T-helper 22 cell (primary cell): ENCODE measurements around the gene AKR1A1.
A peak's percentile ranks its signal among the peaks of the same experiment; 100 is the strongest.
"Not testable (repeated sequence)": the region's sequence is repeated elsewhere in the genome, so short reads cannot be mapped to it uniquely, and the experiment has no call there.

ENCODE experiments used
- DNase-seq: peaks from one replicate; pipeline ENCODE4 v3.0.0-alpha.2; 2020; ENCODE audit warnings: low read depth

AKR1A1 gene

GRCh38 chr1:45523975-45524374 is 26.7 kb upstream of the AKR1A1 start:
- DNase-seq: not testable (repeated sequence)

DNA sequence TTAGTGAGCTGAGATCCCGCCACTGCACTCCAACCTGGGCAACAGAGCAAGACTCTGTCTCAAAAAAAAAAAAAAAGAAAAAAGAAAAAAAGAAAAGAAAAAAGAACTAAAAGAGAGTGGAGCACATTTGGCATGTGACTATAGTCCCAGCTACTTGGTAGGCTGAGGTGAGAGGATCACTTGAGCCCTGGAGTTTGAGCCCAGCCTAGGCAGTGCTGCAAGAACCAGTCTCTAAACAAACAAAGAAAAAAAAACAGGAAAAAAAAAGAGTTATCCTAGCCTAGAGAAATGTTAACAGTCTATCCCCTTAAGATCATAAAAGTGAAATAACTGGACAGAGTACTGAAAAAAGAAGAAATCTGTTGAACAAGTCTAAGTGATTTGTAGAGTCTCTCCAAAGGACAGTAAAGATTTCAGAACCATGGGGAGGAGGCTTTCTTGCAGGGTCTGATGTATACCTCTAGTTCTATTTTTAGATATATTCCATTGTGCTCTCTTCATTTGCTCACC is 24.4 kb upstream of the AKR1A1 start:
- no peak for DNase-seq

GRCh38 chr1:45530632-45531135 is 19.9 kb upstream of the AKR1A1 start:
- DNase-seq: no peak

DNA sequence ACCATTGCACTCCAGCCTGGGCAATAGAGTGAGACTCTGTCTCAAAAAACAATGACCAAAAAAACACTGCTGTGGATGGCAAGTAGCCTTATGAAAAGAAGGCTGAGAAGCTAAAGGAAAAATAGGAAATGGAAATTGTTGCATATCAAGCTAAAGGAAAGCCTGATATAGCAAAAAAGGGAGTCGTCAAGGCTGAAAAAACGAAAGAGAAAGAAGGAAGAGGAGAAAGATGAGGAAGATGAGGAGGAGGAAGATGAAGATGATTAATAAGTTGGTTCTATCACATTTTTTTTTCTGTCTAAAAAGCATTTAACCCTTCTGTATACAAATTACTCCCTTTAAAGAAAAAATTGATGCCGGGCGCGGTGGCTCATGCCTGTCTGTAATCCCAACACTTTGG is 18.8 kb upstream of the AKR1A1 start:
- DNase-seq: no peak

GRCh38 chr1:45535988-45536766 is 14.4 kb upstream of the AKR1A1 start:
- no peak for DNase-seq

GRCh38 chr1:45536886-45537285 is 13.7 kb upstream of the AKR1A1 start:
- DNase-seq: no peak

GRCh38 chr1:45541193-45541592 is 9.4 kb upstream of the AKR1A1 start:
- no peak for DNase-seq

GRCh38 chr1:45542591-45542990 is 8.0 kb upstream of the AKR1A1 start:
- no peak for DNase-seq

DNA sequence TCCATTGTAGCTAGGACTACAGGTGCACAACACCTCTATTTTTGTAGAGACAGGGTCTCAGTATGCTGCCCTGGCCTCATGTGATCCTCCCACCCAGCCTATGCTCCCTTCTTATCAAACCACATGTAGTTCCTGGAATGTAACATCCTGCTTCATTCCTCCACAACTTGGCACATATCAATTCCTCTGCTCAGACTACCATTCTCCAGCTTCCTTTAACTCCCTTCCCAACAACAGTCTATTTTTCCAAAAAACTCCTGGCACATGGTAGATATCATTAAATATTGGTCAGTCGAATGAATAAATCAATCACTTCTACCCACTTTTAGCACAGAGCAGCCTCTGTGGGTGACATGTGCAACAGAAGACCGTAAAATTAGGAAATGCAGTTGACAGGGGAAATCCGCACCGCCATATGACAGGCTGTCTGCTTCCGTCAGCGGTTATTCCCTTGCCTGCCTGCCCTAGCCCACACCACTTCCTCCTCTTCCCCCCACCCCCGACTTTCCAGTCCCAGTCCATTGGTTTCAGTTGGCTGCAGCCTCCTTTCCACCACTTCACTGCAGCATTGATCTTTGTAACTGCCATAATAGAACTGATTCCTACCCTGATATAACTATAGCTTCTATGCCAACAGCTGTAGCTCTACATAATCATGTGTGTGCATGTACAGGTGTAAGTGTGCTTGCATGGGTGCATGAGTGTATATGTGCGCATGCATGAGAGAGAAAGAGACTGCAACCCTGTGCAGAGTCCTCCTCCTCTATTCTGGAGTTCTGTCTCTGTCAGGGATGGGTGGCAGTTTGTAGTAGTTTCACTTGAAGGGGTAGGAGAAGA is 6.8 kb upstream of the AKR1A1 start:
- peak; percentile 79 for DNase-seq

DNA sequence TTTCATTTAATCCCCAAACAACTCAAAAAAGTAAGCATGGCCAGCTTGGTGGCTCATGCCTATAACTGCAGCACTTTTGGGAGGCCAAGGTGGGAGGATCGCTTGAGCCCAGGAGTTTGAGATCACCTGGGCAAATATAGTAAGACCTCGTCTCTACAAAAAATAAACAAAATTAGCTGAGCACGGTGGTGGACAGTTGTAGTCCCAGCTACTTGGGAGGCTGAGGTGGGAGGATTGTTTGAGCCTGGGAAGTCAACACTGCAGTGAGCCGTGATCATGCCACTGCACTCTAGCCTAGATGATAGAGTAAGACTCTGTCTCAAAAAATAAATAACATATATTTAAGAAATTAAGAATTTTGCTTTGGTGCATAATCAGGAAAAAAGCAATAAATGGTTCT is 6.1 kb upstream of the AKR1A1 start:
- DNase-seq: no peak

DNA sequence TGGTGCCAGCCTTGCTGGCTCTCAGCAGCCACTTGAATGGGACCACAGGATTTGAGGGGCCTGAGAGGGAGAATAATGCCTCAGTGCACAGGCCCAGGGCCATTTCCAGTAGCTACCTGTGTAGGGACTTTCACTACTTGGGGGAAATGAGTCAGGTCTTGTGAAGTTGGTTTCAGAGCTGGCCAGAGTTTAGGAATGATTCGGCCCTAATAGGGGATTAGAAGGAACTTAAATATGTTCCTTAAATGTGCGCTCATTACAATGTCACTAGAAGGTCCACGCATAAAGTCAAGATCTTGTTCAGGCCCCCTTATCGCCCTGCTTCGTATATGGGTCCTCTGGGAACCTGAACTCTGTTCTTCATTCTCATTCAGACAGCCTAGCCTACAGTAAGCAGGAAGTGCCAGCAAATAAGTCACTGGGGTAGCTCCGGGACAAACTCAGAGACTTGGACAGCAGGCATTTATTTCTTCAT is 5.6 kb upstream of the AKR1A1 start:
- no peak for DNase-seq

DNA sequence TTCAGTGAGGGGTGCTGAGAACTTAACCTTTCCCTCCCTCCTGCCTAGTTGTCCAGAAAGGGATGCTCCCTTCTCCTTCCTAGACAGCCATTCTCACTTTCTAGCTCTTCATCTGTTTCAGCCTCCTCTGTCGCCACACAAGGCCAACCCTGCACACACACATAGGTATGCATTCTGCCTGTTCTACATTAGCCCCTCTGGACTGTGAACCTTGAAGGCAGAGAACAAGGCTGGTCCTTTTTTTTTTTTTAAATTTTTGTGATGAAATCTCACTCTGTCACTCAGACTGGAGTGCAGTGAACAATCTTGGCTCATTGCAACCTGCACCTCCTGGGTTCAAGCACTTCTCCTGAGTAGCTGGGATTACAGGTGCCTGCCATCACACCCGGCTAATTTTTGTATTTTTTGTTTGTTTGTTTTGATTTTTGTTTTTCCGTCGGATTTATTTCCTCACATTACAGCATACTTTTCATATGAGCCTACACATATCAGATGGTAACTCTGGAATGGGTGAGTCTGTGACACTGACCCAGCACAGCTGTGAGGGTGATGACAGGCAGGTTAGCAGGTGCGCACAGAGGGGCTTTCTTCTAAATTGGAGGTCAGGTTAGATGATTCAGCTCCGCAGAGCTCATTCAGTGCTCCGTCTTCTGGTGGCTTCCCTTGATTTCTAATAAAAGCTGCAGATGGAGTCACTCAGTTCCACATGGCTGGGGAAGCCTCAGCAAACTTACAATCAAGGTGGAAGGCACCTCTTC is 4.9 kb upstream of the AKR1A1 start:
- no peak for DNase-seq

- no peak for DNase-seq
Measured at GRCh38 chr1:45551684-45552083, 1.1 kb downstream of the AKR1A1 start.

GRCh38 chr1:45552331-45552730 is 1.7 kb downstream of the AKR1A1 start:
- DNase-seq: no peak

- no peak for DNase-seq
Measured at GRCh38 chr1:45554198-45554597, 3.6 kb downstream of the AKR1A1 start.

- no peak for DNase-seq
Measured at GRCh38 chr1:45557422-45557944, 6.9 kb downstream of the AKR1A1 start.

DNA sequence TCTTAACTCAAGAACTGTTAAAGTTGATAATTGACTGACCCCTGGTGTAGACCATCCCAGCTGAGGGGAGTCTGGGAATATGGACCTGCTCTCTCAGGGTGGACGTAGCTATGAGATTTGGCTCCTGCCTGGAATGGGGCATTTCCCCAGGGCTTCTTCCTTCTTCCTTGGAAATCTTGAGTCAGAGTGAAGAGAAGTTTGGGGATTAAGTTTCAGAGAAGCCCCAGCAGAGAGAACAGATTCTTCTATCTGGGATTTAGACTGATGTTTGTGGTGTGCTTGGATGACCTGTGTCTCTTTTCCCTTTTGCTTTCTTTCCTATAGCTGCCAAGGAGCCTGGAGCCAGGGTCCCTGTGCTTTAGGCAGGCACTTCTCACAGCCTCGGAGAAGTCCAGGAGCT is 13.2 kb downstream of the AKR1A1 start:
- no peak for DNase-seq

GRCh38 chr1:45566722-45567121 is 16.1 kb downstream of the AKR1A1 start:
- no peak for DNase-seq

GRCh38 chr1:45567911-45568310 is 17.3 kb downstream of the AKR1A1 start:
- DNase-seq: no peak

GRCh38 chr1:45568421-45568820 is 17.8 kb downstream of the AKR1A1 start:
- DNase-seq: no peak

DNA sequence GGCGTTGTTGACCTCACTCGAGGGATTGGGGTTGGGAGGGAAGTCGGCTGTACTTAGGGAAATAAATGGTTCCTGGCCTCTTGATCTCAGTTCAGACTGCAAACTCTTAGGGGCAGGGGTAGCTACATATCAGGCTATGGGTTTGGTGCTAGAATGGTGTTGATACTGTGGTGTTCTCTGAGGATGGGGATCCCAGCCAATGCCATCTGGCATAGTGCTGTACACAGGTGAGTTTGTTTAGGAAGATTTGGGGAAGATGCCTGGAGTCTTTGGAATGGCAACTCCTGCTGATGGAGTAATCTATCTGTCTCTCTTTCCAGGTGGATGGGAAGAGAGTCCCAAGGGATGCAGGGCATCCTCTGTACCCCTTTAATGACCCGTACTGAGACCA is 18.9 kb downstream of the AKR1A1 start:
- no peak for DNase-seq
